Upper lobe of left lung (tissue), 4 donors: ENCODE measurements around the gene DDX50.
A peak's percentile ranks its signal among the peaks of the same experiment; 100 is the strongest.

ENCODE experiments used
- CTCF ChIP-seq, 6 experiments: fragments of 450-650 bp in 4 of 6; fragments of 200-600 bp in 2 of 6; sonication (generic) in 2 of 6; IDR thresholded peaks; one replicate each; pipeline ENCODE4 v1.5.1; 2016 to 2019; ENCODE audit warnings: antibody characterized with exemption in 6 of 6
- EP300 ChIP-seq, 4 donors: sonication (generic); formaldehyde crosslinking; IDR thresholded peaks; one replicate each; pipeline ENCODE4 v1.5.1; 2017; ENCODE audit warnings: antibody characterized with exemption in 4 of 4, control low read depth in 2 of 4
- POLR2A ChIP-seq, 4 donors: fragments of 450-650 bp; IDR thresholded peaks; one replicate each; pipeline ENCODE4 v1.5.1; 2016 to 2017; ENCODE audit warnings: antibody characterized with exemption in 4 of 4, mild to moderate bottlenecking in 2 of 4
- POLR2AphosphoS5 ChIP-seq, 2 donors: sonication (generic); formaldehyde crosslinking; IDR thresholded peaks; one replicate each; pipeline ENCODE4 v1.5.1; 2017; ENCODE audit warnings: antibody characterized with exemption in 2 of 2

GRCh38 chr10:68900427-68901104, 549 bp upstream of the DDX50 start:
- TF ChIP-seq CTCF (IDR thresholded peaks at IDR 0.05) (no peak), POLR2A (IDR thresholded peaks at IDR 0.05) (peak in 2 of 4 donors; percentile 64 to 71), POLR2AphosphoS5 (IDR thresholded peaks at IDR 0.05) (peak; percentile 61 to 72), EP300 (IDR thresholded peaks at IDR 0.05) (peak in 1 of 4 donors; percentile 56)
